AG09309 (cell line): ENCODE data around the gene DGKD.

Source experiments
- DNase-seq: peaks from one replicate; pipeline ENCODE4 v3.0.0-alpha.2; 2010; ENCODE audit warnings: low read depth
- H3K4me3 ChIP-seq: 2 replicates; pipeline ENCODE4 v1.5.1; 2011; ENCODE audit warnings: mild to moderate bottlenecking, low read depth, low read length, moderate library complexity; ENCODE audit not compliant: control insufficient read depth
- TF ChIP-seq, protein P1 (sequence below): IDR thresholded peaks from 2 replicates; pipeline ENCODE4 v1.5.1; 2011; ENCODE audit warnings: mild to moderate bottlenecking, low read depth, low read length, inconsistent platforms; ENCODE audit not compliant: insufficient read depth, control insufficient read depth; ENCODE audit errors: missing control alignments

DGKD gene

DNA sequence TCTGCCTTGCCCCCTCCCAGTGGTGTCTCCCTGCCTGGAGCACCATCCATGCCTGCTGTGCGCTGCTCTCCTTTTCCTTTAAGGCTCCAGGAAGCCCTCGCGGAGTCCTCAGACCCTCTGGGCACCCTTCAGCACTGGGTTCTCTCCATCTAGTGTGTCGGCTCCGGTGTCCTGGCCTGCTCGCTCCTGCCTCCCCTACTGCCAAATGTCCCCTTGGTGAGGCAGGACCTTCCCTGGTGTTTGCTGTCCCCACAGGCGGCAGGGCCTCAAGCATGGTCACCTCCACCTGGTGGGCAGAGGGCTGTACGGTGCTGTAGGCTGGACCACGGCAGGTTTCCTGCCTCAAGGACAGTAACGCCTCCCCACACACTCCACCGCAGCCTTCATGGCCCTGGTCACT lies 90.2 kb downstream of the DGKD start:
- TF ChIP-seq, protein P1, sequence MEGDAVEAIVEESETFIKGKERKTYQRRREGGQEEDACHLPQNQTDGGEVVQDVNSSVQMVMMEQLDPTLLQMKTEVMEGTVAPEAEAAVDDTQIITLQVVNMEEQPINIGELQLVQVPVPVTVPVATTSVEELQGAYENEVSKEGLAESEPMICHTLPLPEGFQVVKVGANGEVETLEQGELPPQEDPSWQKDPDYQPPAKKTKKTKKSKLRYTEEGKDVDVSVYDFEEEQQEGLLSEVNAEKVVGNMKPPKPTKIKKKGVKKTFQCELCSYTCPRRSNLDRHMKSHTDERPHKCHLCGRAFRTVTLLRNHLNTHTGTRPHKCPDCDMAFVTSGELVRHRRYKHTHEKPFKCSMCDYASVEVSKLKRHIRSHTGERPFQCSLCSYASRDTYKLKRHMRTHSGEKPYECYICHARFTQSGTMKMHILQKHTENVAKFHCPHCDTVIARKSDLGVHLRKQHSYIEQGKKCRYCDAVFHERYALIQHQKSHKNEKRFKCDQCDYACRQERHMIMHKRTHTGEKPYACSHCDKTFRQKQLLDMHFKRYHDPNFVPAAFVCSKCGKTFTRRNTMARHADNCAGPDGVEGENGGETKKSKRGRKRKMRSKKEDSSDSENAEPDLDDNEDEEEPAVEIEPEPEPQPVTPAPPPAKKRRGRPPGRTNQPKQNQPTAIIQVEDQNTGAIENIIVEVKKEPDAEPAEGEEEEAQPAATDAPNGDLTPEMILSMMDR = no peak
- DNase-seq = no peak

DNA sequence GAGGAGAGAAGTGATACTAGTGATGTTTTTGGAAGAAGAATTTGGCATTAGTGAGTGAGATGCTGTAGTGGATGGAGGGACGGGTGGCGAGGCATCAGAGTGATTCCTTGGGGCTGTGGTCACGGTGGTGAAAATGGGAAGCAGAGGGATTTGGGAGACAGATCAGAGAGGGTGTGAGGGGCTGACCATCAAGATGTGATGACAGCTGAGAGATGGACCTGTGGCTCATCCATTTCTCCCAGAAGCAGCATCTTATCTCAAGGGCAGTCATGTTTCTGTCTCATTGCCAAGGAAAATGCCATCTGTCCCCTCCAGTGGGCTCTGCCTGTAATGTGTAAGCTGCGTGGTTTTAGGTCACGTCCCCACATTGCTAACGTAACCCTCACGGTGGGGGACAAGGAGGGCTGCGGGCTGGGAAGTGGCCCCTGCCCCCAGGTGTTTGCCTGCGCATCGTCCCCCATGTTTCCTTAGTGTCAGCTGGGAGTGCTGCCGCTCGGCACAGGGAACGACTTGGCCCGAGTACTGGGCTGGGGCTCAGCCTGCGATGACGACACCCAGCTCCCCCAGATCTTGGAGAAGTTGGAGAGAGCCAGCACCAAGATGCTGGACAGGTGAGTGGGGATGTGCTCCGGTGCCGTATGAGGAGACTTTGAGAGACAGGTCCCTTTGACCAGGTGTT lies 91.0 kb downstream of the DGKD start:
- TF ChIP-seq, protein P1 = no peak
- no peak overlapping the region for H3K4me3 ChIP-seq
- DNase-seq = no peak

More for the DNA sequence above, 90.2 kb downstream of the DGKD start:
- no peak overlapping the region for H3K4me3 ChIP-seq

DNA sequence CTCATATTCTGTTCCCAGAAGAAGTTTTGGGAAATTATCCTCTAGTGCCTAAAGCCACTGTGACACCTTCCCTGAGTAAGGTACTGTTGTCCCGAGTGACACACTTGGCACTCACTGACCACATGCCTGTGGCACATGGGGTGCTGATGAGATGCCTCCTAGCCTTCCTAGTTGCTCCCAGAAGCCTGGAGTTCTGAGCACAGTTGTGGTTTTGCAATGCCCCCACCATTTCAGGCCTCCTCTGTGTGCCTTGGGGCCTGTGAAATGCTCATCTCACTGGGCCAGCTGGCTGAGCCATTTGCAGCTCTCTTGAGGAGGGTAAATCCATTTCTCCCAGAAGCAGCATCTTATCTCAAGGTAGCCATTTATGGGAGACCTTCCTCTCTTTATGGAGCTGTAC lies 91.8 kb downstream of the DGKD start:
- TF ChIP-seq, protein P1 = no peak
- H3K4me3 ChIP-seq = no peak overlapping the region
- no peak for DNase-seq

DNA sequence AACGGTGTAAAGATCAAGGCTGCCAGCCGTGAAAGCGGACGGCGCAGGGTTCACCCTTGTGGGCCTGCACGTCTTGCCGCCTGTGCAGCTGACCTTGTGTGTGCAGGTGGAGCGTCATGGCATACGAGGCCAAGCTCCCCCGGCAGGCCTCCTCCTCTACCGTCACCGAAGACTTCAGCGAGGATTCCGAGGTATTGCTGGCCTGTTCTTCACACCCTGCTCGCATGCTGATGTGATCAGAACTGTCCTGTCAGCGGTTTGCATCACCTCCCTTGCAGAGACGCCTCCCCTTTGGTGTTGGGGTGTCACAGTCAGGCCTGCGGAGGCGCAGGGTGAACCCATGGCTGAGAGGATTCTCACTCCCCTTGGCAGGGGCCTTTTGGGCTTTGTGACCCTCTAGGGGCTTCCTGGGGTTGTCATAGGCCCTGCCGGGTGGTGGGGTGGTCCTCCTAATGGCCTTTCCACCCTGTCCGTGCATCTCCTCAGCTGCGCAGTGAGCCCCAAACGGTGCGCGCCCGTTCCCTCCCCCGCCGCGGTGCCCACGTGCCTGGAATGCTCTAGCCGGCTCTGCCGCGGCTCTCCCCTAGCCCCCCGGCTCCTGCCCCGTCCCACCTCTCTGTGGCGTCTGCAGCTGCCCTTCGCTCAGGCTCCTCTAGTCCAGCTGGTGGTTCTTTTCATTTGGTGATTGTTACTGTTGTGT lies 92.5 kb downstream of the DGKD start:
- DNase-seq = no peak
- no peak overlapping the region for H3K4me3 ChIP-seq
- TF ChIP-seq, protein P1 = no peak

DNA sequence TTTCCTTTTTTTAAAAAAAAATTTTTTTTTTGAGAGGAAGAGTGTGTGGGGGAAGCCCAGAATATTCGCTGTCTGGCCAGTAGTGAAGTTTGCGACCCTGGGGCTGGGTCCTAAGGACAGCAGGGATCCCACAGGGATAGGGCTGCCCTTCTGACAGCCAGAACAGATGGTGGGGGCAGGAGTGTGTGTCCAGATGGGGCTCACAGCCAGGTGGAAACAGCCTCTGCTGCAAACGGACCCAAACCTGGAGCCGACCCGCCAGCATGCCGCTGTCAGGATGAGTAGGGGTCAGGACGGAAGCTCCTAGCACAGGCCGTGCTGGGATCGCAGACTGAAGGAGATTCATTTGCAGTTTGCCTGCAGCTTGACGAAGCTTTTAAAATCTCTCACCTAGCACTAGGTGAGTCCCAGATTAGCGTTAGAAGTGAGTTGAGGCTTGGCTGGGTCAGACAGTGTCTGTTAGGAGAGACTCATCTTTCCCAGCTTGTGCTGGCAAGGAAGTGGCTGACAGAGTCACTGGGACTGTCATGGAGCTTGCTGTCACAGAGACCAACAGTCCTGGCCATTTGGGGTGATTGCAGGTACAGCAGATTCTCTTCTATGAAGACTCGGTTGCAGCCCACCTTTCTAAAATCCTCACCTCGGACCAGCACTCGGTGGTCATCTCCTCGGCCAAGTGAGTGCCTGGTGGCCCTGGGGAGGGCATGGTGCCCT lies 93.4 kb downstream of the DGKD start:
- DNase-seq = no peak
- no peak overlapping the region for H3K4me3 ChIP-seq
- TF ChIP-seq, protein P1 = no peak

DNA sequence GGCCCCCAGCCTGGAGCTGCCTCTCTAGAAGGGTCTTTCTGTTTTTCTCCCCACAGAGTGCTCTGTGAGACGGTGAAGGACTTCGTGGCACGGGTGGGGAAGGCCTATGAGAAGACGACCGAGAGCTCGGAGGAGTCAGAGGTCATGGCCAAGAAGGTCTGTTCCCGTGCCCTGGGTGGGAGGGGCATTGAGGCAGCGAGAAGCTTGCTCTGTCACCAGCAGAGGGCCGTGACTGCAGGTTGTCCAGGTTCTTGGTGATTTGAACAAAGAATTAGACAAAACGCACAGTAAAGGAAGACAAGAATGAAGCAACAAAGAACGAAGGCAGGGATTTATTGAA lies 93.9 kb downstream of the DGKD start:
- DNase-seq = no peak
- no peak overlapping the region for H3K4me3 ChIP-seq
- TF ChIP-seq, protein P1 = peak; percentile 23
